Measurements from ENCODE around the gene INPP1. TPM values are rescaled to one million over a fixed set of nuclear protein-coding genes. Genes with fewer than 3 reads are reported as not detected.

The INPP1 gene
- total RNA-seq, 1 experiment from 2014 or later, result 4.3 TPM

DNA sequence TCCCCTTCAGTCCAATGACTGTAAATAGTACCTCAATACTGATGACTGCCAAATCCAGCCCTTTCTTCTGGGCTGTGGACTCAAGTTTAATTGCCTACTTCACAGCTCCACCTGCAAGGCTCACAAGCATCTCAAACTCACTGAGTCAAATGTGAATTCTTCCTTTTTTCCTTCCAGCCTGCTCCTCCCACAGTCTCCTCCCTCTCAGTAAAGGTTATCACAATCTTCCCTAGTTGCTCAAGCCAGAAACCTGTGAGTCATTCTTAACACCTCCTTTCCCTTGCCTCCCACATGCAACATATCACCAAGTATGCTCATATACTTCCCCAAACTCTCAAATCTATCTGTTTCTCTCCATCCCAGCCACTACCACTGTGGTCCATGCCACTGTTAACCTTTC is 61.1 kb downstream of the INPP1 start:
- Histone ChIP-seq H3K23ac (ENCODE audit: insufficient read length, low read depth, low read length) (no peak overlapping the region), H3K4me1 (ENCODE audit: insufficient read depth, low read length) (no peaks in the 10 kb centered on the region), H2BK20ac (ENCODE audit: low read depth, low read length, poor library complexity, severe bottlenecking) (no peak overlapping the region), H3K4ac (ENCODE audit: low read depth, low read length) (no peak overlapping the region), H3K23me2 (ENCODE audit: insufficient read length, low read depth, low read length, poor library complexity, severe bottlenecking) (peaks cover 8% of the 10 kb centered on the region), H3K27me3 (ENCODE audit: insufficient read depth, low read length) (no peaks in the 10 kb centered on the region; the same call in 1 of the 2 replicates), H4K20me1 (ENCODE audit: control insufficient read depth, insufficient read depth, insufficient read length) (no peaks in the 10 kb centered on the region), H4K8ac (replicated peaks; ENCODE audit: insufficient read length, low read depth, low read length) (no peak overlapping the region), H4K91ac (ENCODE audit: insufficient read length, low read depth, low read length) (no peak overlapping the region), H3K14ac (ENCODE audit: insufficient read depth, low read length) (no peak overlapping the region), H2AFZ (ENCODE audit: low read length) (no peak overlapping the region), H3K9me3 (ENCODE audit: control insufficient read depth, low read depth, low read length) (no peaks in the 10 kb centered on the region), H3T11ph (ENCODE audit: low read length) (no peak overlapping the region), H3K4me2 (ENCODE audit: insufficient read depth, insufficient read length, low read length) (no peak overlapping the region), H3K9ac (ENCODE audit: extremely low read depth, insufficient read length, low read length) (no peak overlapping the region), H2BK5ac (ENCODE audit: insufficient read length, low read length) (no peak overlapping the region), H2BK15ac (ENCODE audit: low read depth, low read length) (no peak overlapping the region), H4K5ac (ENCODE audit: insufficient read length, low read depth, low read length) (no peak overlapping the region), H3K79me2 (ENCODE audit: insufficient read depth, low read length) (no peaks in the 10 kb centered on the region), H2AK5ac (ENCODE audit: insufficient read length, low read length) (no peak overlapping the region), H3K79me1 (ENCODE audit: insufficient read depth, low read depth, low read length, poor library complexity, severe bottlenecking) (no peaks in the 10 kb centered on the region), H3K18ac (ENCODE audit: insufficient read length, low read depth, low read length) (no peak overlapping the region), H3K27ac (ENCODE audit: insufficient read length, low read depth, low read length) (no peak overlapping the region), H2BK12ac (ENCODE audit: insufficient read length, low read depth, low read length) (no peak overlapping the region), H2BK120ac (ENCODE audit: low read depth, low read length, poor library complexity, severe bottlenecking) (no peak overlapping the region), H3K56ac (ENCODE audit: insufficient read length, low read depth, low read length) (no peak overlapping the region)
- TF ChIP-seq, protein P1, sequence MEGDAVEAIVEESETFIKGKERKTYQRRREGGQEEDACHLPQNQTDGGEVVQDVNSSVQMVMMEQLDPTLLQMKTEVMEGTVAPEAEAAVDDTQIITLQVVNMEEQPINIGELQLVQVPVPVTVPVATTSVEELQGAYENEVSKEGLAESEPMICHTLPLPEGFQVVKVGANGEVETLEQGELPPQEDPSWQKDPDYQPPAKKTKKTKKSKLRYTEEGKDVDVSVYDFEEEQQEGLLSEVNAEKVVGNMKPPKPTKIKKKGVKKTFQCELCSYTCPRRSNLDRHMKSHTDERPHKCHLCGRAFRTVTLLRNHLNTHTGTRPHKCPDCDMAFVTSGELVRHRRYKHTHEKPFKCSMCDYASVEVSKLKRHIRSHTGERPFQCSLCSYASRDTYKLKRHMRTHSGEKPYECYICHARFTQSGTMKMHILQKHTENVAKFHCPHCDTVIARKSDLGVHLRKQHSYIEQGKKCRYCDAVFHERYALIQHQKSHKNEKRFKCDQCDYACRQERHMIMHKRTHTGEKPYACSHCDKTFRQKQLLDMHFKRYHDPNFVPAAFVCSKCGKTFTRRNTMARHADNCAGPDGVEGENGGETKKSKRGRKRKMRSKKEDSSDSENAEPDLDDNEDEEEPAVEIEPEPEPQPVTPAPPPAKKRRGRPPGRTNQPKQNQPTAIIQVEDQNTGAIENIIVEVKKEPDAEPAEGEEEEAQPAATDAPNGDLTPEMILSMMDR (conservative IDR thresholded peaks at IDR 0.05), result no peak
- no peaks in the 10 kb centered on the region for H3K9me3 Mint-ChIP-seq
- no peak for DNase-seq
- H3K36me3 Mint-ChIP-seq (ENCODE audit: insufficient read depth in 1 of 3, low read depth in 3 of 3), result no peaks in the 10 kb centered on the region
- peaks cover 10 to 11% of the 10 kb centered on the region in 2 experiments for H3K4me1 Mint-ChIP-seq
- H3K27me3 Mint-ChIP-seq (ENCODE audit: low read depth), result peaks cover 7% of the 10 kb centered on the region
- no peak overlapping the region for H3K4me3 Mint-ChIP-seq
- H3K27ac Mint-ChIP-seq, result no peak overlapping the region

All from H9 (cell line).